Activated CD4-positive, alpha-beta T cell treated with anti-CD3 and anti-CD28 coated beads, Interleukin-2, amount 10 ng/mL, durations not matched to agents 7 days and 5 days (primary cell): ENCODE measurements around the gene CDC16. TPM values are rescaled to one million over a fixed set of nuclear protein-coding genes. Genes with fewer than 3 reads are reported as not detected.

ENCODE experiments used
- CTCF ChIA-PET: fragments of 350-600 bp; sonication (Branson Sonifier 250); formaldehyde crosslinking; loops from one replicate; lab custom pipeline; 2021; ENCODE audit warnings: antibody characterized with exemption; lab: Charles Lee
- POLR2A ChIA-PET: fragments of 350-600 bp; sonication (Branson Sonifier 250); formaldehyde crosslinking; loops from one replicate; lab custom pipeline; 2021; ENCODE audit warnings: antibody characterized with exemption; lab: Charles Lee
- DNase-seq: peaks from one replicate; pipeline ENCODE4 v3.0.0-alpha.2; 2020
- H3K27ac Mint-ChIP-seq: one replicate; pipeline ENCODE4 v1.8.0; 2021; ENCODE audit warnings: mild to moderate bottlenecking, moderate library complexity, mixed read lengths
- H3K27me3 Mint-ChIP-seq: one replicate; pipeline ENCODE4 v1.8.0; 2021; ENCODE audit warnings: mixed read lengths
- H3K36me3 Mint-ChIP-seq: one replicate; pipeline ENCODE4 v1.8.0; 2021; ENCODE audit warnings: low read depth, mixed read lengths
- H3K4me1 Mint-ChIP-seq: one replicate; pipeline ENCODE4 v1.8.0; 2021; ENCODE audit warnings: mixed read lengths
- H3K4me3 Mint-ChIP-seq: one replicate; pipeline ENCODE4 v1.8.0; 2021; ENCODE audit warnings: mild to moderate bottlenecking, moderate library complexity, mixed read lengths
- H3K9me3 Mint-ChIP-seq: one replicate; pipeline ENCODE4 v1.8.0; 2021; ENCODE audit warnings: mixed read lengths
- total RNA-seq, 2 experiments: library from RNA; stranded (reverse); gene quantifications; one replicate each; pipeline ENCODE4 v1.2.3, GENCODE V29; 2021

CDC16 gene
- total RNA-seq, 2 experiments from 2014 or later, result 81.6 to 85.4 TPM

DNA sequence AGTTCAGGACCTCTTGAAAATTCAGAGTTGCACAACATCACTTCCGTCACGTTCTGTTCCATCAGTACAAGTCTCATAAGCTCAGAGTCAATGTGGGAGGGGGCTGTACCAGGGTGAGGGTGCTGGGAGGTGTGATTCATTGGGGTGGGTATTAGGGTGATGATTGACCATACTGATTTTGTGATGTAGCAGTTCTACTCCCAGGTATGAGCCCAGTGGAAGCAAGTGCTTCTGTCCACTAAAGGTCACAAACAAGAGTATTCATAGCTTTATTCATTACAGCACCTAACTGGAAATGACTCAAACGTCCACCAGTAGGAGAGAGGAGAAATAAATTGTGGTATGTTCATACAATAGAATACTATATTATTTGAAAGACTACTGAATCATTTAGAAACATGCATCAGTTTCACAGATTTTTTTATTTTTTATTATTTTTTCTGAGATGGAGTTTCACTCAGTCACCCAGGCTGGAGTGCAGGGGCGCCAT, 34.6 kb downstream of the CDC16 start:
- H3K36me3 Mint-ChIP-seq, result peaks cover 67% of the 10 kb centered on the region
- H3K9me3 Mint-ChIP-seq, result peaks cover 3% of the 10 kb centered on the region
- POLR2A ChIA-PET, result interaction anchor here (0.6 kb wide), 1 partner anchor 48 kb away, joined by 3 read pairs; no protein-coding TSS in a partner anchor
- no peak for DNase-seq
- peaks cover 25% of the 10 kb centered on the region for H3K4me1 Mint-ChIP-seq
- no peak overlapping the region for H3K4me3 Mint-ChIP-seq
- H3K27me3 Mint-ChIP-seq, result no peaks in the 10 kb centered on the region
- H3K27ac Mint-ChIP-seq, result peak overlapping the region; percentile 50
- CTCF ChIA-PET, result interaction anchor here (0.8 kb wide), 1 partner anchor 25 kb away, joined by 3 read pairs; no protein-coding TSS in a partner anchor

DNA sequence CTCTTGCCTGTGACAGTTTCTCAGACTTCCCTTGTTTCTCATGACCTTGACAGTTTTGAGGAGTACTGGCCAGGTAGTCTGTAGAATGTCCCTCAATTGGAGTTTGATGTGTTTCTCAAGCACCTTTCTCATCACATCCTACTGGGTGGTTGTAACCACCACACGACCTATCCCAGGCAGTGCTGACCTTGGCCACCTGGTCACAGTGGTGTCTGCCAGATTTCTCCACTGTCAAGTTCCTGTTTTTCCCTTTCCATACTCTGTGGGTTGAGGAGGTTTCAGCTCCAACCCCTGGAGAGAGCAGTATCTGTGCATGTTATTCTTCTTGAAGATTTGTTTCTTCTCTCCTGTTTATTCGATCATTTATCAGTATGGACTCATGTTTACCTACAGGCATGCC, 38.3 kb downstream of the CDC16 start:
- no peak for DNase-seq
- no peak overlapping the region for H3K27ac Mint-ChIP-seq
- H3K27me3 Mint-ChIP-seq, result no peaks in the 10 kb centered on the region
- peaks cover 16% of the 10 kb centered on the region for H3K4me1 Mint-ChIP-seq
- no peak overlapping the region for H3K4me3 Mint-ChIP-seq
- H3K36me3 Mint-ChIP-seq, result peaks cover 58% of the 10 kb centered on the region
- CTCF ChIA-PET, result no interaction called here
- H3K9me3 Mint-ChIP-seq, result peaks cover 3% of the 10 kb centered on the region
- POLR2A ChIA-PET, result no interaction called here

DNA sequence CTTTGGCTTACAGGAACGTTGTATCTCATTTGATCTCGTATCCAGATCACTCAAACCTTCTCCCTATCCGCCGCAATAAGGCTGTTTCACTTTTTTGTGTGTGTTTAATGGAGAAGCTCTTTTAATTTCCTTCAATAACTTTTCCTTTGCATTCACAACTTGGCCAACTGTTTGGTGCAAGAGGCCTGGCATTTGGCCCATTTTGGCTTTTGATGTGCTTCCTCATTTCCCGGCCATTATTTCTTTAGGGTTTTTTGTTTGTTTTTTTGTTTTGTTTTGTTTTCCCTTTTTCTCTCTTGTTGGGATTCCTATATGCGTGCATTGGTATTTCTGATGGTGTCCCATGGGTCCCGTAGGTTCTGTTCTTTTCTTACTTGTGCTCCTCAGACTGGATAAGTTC, 40.6 kb downstream of the CDC16 start:
- DNase-seq, result no peak
- no peaks in the 10 kb centered on the region for H3K9me3 Mint-ChIP-seq
- no peaks in the 10 kb centered on the region for H3K27me3 Mint-ChIP-seq
- peaks cover 50% of the 10 kb centered on the region for H3K36me3 Mint-ChIP-seq
- peaks cover 24% of the 10 kb centered on the region for H3K4me1 Mint-ChIP-seq
- peak overlapping the region; percentile 32 for H3K27ac Mint-ChIP-seq
- CTCF ChIA-PET, result no interaction called here
- POLR2A ChIA-PET, result no interaction called here
- H3K4me3 Mint-ChIP-seq, result no peak overlapping the region

DNA sequence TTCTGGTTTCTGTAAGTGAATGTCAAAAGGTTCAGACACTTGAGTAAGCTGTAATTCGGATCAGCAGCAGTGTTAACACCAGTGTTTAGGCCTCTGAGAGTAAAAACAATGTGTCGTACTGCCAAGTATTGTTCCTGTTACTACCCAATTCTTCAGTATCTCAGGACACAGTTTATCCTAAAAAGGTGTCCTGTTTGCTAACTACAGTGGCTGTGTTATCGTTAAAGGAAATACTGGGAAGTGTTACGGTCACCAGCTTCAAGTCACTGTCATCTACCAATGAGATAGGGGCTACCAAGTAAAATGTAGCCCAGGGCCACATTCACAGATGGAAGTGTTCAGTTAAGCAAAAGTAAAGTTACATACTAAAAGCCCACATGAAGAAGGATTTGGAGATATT, 44.4 kb downstream of the CDC16 start:
- no peaks in the 10 kb centered on the region for H3K27me3 Mint-ChIP-seq
- H3K4me1 Mint-ChIP-seq, result peaks cover 41% of the 10 kb centered on the region
- CTCF ChIA-PET, result interaction anchor here (0.9 to 1.4 kb wide), 3 partner anchors 9 to 60 kb away, joined by 3 to 4 read pairs (median 3); no protein-coding TSS in a partner anchor
- POLR2A ChIA-PET, result no interaction called here
- peak overlapping the region; percentile 96 for H3K27ac Mint-ChIP-seq
- DNase-seq, result no peak
- H3K36me3 Mint-ChIP-seq, result peaks cover 40% of the 10 kb centered on the region
- H3K4me3 Mint-ChIP-seq, result no peak overlapping the region
- H3K9me3 Mint-ChIP-seq, result no peaks in the 10 kb centered on the region

DNA sequence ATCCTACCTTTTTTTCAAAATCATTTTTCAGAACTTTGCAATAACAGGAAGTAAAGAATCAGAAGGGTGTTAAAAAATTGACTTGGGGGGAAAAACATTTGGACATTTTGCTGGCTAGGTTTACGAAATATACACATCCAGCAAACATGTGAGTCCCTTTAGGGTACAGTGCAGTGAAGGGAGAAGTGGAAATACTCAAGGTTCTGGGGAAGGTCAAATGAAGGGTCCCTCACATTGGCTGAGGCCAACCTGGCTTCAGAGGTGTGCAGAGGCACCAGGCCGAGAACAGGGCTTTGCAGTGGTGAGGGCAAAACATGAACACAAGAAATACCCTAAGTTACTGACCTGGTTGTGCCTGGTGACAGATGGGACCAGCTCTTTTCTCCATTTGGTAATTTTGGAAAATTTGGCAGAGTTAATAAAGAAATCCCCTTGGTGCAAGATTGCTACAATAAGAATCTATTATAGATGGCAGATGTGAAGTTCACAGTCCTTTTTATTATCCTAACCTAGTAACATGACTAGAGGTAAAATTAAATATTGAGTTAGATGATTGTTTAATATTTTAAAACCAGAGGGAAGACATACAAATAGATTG, 45.2 kb downstream of the CDC16 start:
- Mint-ChIP-seq H3K4me3 (peak overlapping the region; percentile 81), H3K36me3 (peaks cover 41% of the 10 kb centered on the region), H3K27ac (peak overlapping the region; percentile 96), H3K4me1 (peaks cover 44% of the 10 kb centered on the region), H3K27me3 (no peaks in the 10 kb centered on the region), H3K9me3 (no peaks in the 10 kb centered on the region)
- DNase-seq, result no peak
- CTCF ChIA-PET, result interaction anchor here (1.0 to 1.4 kb wide), 4 partner anchors 12 to 466 kb away, joined by 3 read pairs; no protein-coding TSS in a partner anchor
- POLR2A ChIA-PET, result no interaction called here

DNA sequence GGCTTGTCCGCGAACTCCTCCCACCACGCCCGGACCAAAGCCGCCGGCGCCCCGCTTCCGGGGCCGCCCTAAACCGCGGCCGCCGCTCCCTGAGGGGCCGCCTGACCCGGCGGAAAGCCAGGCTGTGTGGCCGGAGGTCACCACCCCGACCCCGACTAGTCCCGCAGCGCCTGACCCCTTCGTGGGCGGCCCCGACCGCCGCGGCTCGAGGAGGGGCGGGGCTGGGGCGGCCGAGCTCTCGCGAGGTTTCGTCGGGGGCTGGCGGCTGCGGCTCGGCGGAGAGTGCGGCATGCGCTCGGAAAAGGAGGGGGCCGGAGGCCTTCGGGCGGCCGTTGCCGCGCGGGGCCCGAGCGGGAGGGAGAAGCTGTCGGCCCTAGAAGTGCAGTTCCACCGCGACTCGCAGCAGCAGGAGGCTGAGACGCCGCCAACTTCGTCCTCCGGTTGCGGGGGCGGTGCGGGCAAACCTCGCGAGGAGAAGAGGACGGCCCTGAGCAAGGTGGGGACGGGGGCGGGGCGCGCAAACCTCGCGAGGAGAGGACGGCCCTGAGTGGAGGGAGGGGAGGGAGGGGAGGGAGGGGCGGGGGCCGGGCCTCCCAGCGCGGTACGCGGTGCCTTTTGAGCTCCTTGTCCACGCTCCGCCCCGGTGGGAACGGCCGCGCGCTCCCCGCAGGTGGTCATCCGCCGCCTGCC, 46.8 kb downstream of the CDC16 start, which contains the start of gene UPF3A:
Gene UPF3A (plus strand): TSS at position 251 of the 690 bp plus-strand sequence. CDS start 39 bp downstream, at position 290.
- Mint-ChIP-seq H3K4me3 (peak within 1 kb of the TSS; percentile 81), H3K9me3 (no peaks in the 10 kb centered on the region), H3K4me1 (peaks cover 55% of the 10 kb centered on the region), H3K36me3 (peaks cover 38% of the 10 kb centered on the region), H3K27me3 (no peaks in the 10 kb centered on the region), H3K27ac (peak within 1 kb of the TSS; percentile 96)
- ChIA-PET POLR2A (interaction anchor here (0.6 kb wide), 1 partner anchor 35 kb away, joined by 7 read pairs; no protein-coding TSS in a partner anchor), CTCF (interaction anchor here (0.8 to 1.3 kb wide), 2 partner anchors 29 to 40 kb away, joined by 3 read pairs; no protein-coding TSS in a partner anchor)
- DNase-seq, result peak; percentile 89

DNA sequence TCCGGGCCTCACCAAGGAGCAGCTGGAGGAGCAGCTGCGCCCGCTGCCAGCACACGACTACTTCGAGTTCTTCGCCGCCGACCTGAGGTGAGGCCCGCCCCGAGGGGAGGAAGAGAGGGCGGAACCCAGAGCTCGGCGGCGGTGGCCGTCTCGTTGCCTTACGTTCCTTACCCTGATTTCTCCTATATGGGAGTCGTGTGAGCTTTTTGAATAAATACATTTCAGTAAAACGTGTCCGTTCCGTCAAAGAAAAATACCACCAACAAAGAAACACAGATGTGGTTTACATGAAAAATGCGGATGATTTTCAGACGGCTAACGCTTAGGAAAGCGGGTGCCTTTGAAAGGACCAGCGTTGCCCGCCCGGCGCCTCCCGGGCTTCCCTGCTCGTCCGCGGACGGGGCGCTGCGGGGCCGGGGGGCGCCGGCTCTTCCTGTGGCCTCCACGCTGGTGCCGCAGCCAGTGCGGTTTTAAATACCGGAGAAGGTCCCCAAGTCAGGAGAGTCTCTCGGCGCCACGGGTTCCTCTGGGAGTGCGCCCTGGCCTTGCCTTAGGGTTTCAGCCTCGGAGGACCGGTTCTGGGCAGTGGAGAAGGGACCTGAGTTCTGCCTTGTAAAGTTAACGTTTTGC, 47.5 kb downstream of the CDC16 start:
- H3K27me3 Mint-ChIP-seq, result no peaks in the 10 kb centered on the region
- DNase-seq, result peak; percentile 76

DNA sequence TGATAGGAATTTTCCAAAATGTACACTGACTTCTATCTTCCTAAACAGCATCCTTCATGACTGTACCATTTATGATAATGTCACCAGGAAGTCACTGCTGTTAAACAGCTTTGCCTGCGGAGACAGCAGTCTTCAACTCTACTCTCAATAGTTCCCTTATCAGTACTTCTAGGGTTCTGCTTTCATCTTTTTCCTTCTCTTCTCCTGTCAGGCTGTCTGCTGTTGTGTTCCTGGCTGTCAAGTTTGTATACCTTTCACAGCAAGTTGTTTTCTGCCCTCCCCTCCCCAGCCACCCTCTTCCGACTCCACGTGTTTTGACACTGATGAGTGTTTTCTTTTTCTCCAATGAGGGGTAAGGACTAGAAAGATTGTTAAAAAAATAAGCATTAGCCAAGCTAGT, 48.9 kb downstream of the CDC16 start:
- no peak for DNase-seq
- no peaks in the 10 kb centered on the region for H3K27me3 Mint-ChIP-seq
- H3K4me3 Mint-ChIP-seq, result peak overlapping the region; percentile 48
- H3K27ac Mint-ChIP-seq, result peak overlapping the region; percentile 21
- CTCF ChIA-PET, result interaction anchor here (0.7 kb wide), 1 partner anchor 57 kb away, joined by 3 read pairs; no protein-coding TSS in a partner anchor
- peaks cover 53% of the 10 kb centered on the region for H3K4me1 Mint-ChIP-seq
- POLR2A ChIA-PET, result no interaction called here
- peaks cover 48% of the 10 kb centered on the region for H3K36me3 Mint-ChIP-seq
- no peaks in the 10 kb centered on the region for H3K9me3 Mint-ChIP-seq

More for the DNA sequence above, 47.5 kb downstream of the CDC16 start:
- Mint-ChIP-seq H3K27ac (peak overlapping the region; percentile 96), H3K9me3 (no peaks in the 10 kb centered on the region), H3K36me3 (peaks cover 44% of the 10 kb centered on the region), H3K4me3 (peak overlapping the region; percentile 81), H3K4me1 (peaks cover 58% of the 10 kb centered on the region)
- POLR2A ChIA-PET, result interaction anchor here (0.6 kb wide), 1 partner anchor 34 kb away, joined by 7 read pairs; no protein-coding TSS in a partner anchor
- CTCF ChIA-PET, result interaction anchor here (0.8 to 1.3 kb wide), 2 partner anchors 28 to 39 kb away, joined by 3 read pairs; no protein-coding TSS in a partner anchor

DNA sequence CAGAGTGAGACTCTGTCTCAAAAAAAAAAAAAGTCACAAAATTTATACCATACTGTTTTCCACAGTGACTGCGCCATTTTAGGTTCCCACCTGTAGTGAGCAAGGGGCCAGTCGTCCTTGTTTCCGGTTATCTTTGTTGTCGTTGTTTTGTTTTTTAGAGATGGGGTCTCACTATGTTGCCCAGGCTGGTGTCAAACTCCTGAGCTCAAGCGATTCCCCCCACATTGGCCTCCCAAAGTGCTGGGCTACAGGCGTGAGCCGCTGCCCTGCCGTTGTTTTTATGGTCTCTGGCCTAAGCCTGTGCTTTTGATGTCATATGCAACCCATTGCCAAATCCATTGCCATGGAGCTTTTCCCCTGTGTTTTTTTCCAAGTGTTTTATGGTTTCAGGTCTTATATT, 50.0 kb downstream of the CDC16 start:
- Mint-ChIP-seq H3K27ac (no peak overlapping the region), H3K27me3 (no peaks in the 10 kb centered on the region), H3K36me3 (peaks cover 51% of the 10 kb centered on the region), H3K4me1 (peaks cover 44% of the 10 kb centered on the region), H3K4me3 (no peak overlapping the region), H3K9me3 (no peaks in the 10 kb centered on the region)
- ChIA-PET CTCF (no interaction called here), POLR2A (no interaction called here)
- no peak for DNase-seq

DNA sequence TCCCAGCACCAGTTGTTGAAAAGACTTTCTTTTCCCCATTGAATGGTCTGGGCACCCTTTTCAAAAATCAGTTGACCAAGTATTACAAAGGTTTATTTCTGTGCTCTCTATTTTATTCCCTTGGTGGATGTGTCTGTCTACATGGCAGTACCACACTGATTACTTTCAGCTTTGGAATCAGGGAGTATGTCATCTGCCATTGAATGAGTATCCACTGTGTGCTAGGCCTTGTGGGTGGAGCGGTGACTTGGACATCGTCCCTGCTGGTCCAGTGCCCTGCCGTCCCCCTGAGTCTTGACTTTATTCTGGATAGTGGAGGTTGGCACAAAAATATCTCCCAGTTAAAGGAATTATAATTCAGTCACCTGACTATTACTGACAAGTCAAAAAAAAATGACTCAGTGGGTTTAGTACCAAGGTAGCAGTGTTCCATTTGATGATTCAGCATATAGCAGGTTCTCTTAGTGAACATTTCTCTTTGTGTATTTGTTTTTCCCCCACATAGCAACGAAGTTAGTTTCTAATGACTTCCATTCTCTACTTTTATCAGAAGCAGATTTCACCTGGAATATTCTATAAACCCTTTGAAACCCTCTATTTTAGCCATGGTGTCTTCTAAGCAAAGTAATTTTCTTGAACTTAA, 50.6 kb downstream of the CDC16 start:
- no peak overlapping the region for H3K4me3 Mint-ChIP-seq
- no peak overlapping the region for H3K27ac Mint-ChIP-seq
- CTCF ChIA-PET, result interaction anchor here (1.5 kb wide), 1 partner anchor 8 kb away, joined by 3 read pairs; no protein-coding TSS in a partner anchor
- no peaks in the 10 kb centered on the region for H3K9me3 Mint-ChIP-seq
- POLR2A ChIA-PET, result no interaction called here
- H3K36me3 Mint-ChIP-seq, result peaks cover 49% of the 10 kb centered on the region
- H3K27me3 Mint-ChIP-seq, result no peaks in the 10 kb centered on the region
- H3K4me1 Mint-ChIP-seq, result peaks cover 38% of the 10 kb centered on the region
- DNase-seq, result no peak

DNA sequence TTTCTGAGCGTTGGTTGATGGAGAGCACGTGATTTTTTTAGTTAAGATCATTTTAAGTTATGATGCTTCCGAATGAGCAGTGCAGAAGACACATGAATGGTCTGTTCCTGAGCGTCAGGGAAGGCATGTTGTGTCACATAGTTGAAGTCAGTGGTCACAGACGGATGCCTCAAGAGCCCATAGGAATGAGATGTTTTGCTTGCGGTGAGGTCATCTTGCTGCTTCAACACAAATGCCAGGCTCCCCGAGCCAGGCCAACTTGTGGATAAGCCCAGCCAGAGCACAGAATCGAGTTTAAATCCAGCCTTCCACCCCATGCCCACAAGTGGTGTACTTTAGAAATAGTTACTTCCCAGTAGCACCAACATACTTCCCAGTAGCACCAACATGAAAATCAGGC, 52.1 kb downstream of the CDC16 start:
- H3K9me3 Mint-ChIP-seq, result no peaks in the 10 kb centered on the region
- ChIA-PET POLR2A (no interaction called here), CTCF (interaction anchor here (1.5 kb wide), 1 partner anchor 10 kb away, joined by 3 read pairs; no protein-coding TSS in a partner anchor)
- H3K36me3 Mint-ChIP-seq, result peaks cover 54% of the 10 kb centered on the region
- H3K4me1 Mint-ChIP-seq, result peaks cover 33% of the 10 kb centered on the region
- no peaks in the 10 kb centered on the region for H3K27me3 Mint-ChIP-seq
- no peak overlapping the region for H3K27ac Mint-ChIP-seq
- no peak for DNase-seq
- no peak overlapping the region for H3K4me3 Mint-ChIP-seq

DNA sequence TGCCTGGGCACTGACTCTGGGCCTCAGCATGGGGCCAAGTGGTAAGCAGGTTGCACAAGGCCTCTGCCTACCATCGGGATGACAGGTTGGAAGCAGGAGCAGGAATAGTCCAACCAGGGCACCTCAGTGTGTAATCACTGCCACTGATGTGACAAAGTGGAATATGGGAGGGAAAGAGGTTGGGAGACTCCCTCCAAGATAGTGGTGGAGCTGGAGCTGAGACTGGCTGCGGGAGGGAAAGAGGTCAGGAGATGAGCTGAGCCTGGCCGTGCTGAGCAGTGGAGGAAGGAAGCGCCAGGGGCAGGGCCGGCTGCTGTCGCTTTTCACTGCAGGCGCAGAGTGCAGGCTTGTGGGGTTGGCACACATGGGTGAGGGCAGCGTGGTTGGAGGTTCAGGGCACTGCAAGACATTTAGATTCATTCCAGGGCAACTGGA, 53.5 kb downstream of the CDC16 start:
- no peaks in the 10 kb centered on the region for H3K9me3 Mint-ChIP-seq
- CTCF ChIA-PET, result no interaction called here
- POLR2A ChIA-PET, result no interaction called here
- no peaks in the 10 kb centered on the region for H3K27me3 Mint-ChIP-seq
- H3K4me3 Mint-ChIP-seq, result no peak overlapping the region
- DNase-seq, result no peak
- peaks cover 29% of the 10 kb centered on the region for H3K4me1 Mint-ChIP-seq
- H3K27ac Mint-ChIP-seq, result no peak overlapping the region
- H3K36me3 Mint-ChIP-seq, result peaks cover 67% of the 10 kb centered on the region
